ENCODE measurements around the gene NR2C2. TPM values are rescaled to one million over a fixed set of nuclear protein-coding genes. Genes with fewer than 3 reads are reported as not detected.

Gene NR2C2
- total RNA-seq, result 10.4 and 11.5 TPM in 2 replicates

DNA sequence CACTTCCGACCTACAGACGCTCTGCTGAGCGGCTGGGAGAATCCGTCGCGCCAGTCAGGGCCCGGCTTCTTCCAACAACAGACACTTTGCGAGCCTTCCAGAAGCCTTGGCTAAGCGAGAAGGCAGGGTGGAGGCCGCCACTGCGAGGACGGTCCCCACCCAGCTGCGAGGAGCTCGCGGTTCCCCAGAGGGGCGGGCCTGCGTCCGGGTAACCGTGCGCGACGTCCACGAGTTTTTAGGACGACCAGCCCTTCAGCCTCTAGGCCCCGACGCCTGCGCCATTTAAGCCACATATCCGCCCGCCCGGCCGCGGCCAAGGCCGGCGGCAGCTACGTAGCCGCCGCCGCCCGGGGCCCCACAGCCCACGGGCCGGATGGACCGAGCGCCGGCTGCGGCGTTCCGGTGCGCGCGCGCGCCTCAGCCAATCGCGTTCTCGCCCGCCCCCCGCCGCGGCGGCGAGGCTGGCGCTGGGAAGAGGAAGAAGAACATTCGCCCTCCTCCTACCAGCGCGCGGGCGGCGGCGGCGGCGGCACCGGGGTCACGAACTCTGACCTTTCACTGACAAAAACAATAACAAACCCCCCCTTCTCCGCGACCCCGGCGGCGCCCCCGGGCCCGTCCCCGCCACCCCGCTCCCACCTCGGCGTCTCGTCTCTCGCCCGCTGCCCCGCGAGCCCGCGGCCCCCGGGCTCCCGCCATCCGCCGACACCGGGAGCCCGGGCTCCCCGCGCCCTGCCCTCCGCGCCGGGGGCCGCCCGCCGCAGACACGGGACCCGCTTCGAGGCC is at the start of gene NR2C2:
NR2C2 (plus strand) TSS at position 484 of the 786 bp plus-strand sequence. CDS start 56,332 bp downstream, outside the sequence.

DNA sequence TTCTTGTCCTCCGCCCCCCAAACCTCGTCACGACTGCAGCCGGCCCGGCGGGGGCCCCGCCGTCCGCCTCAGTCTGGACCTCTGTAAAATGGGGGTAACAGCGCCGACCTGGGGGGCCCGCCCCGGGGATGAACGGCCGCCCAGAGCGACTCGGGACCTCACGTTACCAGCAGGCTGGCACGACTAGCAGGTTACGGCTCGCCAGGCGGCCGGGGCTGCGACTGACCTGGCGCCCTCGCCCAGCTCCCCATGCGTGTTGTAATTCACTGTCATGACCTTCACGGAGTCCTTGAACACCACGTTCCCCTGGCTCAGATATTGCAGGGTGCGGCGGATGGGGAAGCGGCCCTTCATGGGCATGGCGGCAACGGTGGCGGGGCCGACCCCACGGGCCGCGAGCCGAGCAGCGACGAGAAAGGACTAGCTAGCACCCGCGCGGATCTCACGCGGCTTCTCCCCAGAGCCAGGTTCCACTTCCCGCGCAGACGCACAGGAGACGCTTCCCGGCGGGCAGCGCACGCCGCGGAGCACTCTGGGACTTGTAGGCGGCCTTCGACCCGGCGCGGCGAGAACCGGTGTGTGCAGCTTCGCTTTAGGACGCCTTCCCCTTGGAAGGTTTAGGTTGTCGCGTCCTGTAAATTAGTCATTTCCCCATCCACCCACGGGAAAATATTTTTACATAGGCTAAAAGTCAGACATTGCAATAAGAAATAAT is 117.6 kb downstream of the NR2C2 start, which contains the start of gene MRPS25:
MRPS25 (minus strand) TSS at position 481 of the 715 bp plus-strand sequence; CDS start at position 360, 121 bp downstream.

Other genes with a start within 250 kb of the NR2C2 start
- 0.28 TPM in 2 replicates for gene FGD5, start 128.6 kb upstream of the NR2C2 start, total RNA-seq
- gene MRPS25, start 117.7 kb downstream of the NR2C2 start, total RNA-seq, result 34.0 and 48.5 TPM in 2 replicates
- 11.4 and 17.0 TPM in 2 replicates for gene RBSN, start 151.6 kb downstream of the NR2C2 start, total RNA-seq